RKO (cell line): ENCODE results near the gene PAX5.

ENCODE experiments used
- DNase-seq: peaks from one replicate; pipeline ENCODE4 v3.0.0-alpha.2; 2016; ENCODE audit warnings: low spot score

Gene PAX5

GRCh38 chr9:36987409-36987808, 46.7 kb downstream of the PAX5 start:
- DNase-seq: no peak

GRCh38 chr9:36986468-36987408, 47.3 kb downstream of the PAX5 start:
- no peak for DNase-seq

- DNase-seq: no peak
Measured at GRCh38 chr9:36985769-36986467, 48.1 kb downstream of the PAX5 start.

GRCh38 chr9:36985061-36985768, 48.9 kb downstream of the PAX5 start:
- no peak for DNase-seq

GRCh38 chr9:36980148-36980974, 53.7 kb downstream of the PAX5 start:
- peak; percentile 12 for DNase-seq

- peak; percentile 35 for DNase-seq
Measured at GRCh38 chr9:36976371-36977030, 57.6 kb downstream of the PAX5 start.

- DNase-seq: no peak
Measured at GRCh38 chr9:36974731-36975130, 59.3 kb downstream of the PAX5 start.

- no peak for DNase-seq
Measured at GRCh38 chr9:36971935-36972488, 62.1 kb downstream of the PAX5 start.

- DNase-seq: peak; percentile 18
Measured at GRCh38 chr9:36970007-36970888, 63.8 kb downstream of the PAX5 start.

GRCh38 chr9:36969216-36969771, 64.8 kb downstream of the PAX5 start:
- DNase-seq: no peak

- DNase-seq: no peak
Measured at GRCh38 chr9:36968574-36969215, 65.4 kb downstream of the PAX5 start.

GRCh38 chr9:36967997-36968396, 66.1 kb downstream of the PAX5 start:
- DNase-seq: no peak

GRCh38 chr9:36966371-36967097, 67.5 kb downstream of the PAX5 start:
- DNase-seq: no peak

GRCh38 chr9:36964791-36965190, 69.3 kb downstream of the PAX5 start:
- DNase-seq: no peak

GRCh38 chr9:36963346-36963745, 70.7 kb downstream of the PAX5 start:
- DNase-seq: no peak

GRCh38 chr9:36962691-36963090, 71.4 kb downstream of the PAX5 start:
- no peak for DNase-seq

GRCh38 chr9:36961561-36962325, 72.3 kb downstream of the PAX5 start:
- DNase-seq: no peak
